Esophagus muscularis mucosa (tissue), 3 donors: ENCODE measurements around the gene ARHGAP40.

Experiments
- CTCF ChIP-seq, 3 experiments: fragments of 200-600 bp in 2 of 3; fragments of 450-650 bp in 1 of 3; sonication (generic) in 2 of 3; IDR thresholded peaks; one replicate each; pipeline ENCODE4 v1.5.1; 2017 to 2019; ENCODE audit warnings: antibody characterized with exemption in 3 of 3, mild to moderate bottlenecking in 2 of 3, moderate library complexity in 1 of 3
- POLR2AphosphoS5 ChIP-seq, 2 donors: sonication (generic); formaldehyde crosslinking; IDR thresholded peaks; one replicate each; pipeline ENCODE4 v1.6.1; 2017; ENCODE audit warnings: antibody characterized with exemption in 2 of 2

- TF ChIP-seq CTCF (IDR thresholded peaks at IDR 0.05), result no peak
- TF ChIP-seq POLR2AphosphoS5 (IDR thresholded peaks at IDR 0.05), result no peak
Observed at GRCh38 chr20:38557174-38557573, 44.4 kb upstream of the ARHGAP40 start.
